ENCODE measurements around the gene PARD3.

- TF ChIP-seq CTCF (IDR thresholded peaks at IDR 0.05) (no peak), POLR2A (IDR thresholded peaks at IDR 0.05) (no peak)
Measured at GRCh38 chr10:34369120-34369519, 446.0 kb downstream of the PARD3 start.
